Left lobe of liver (tissue), 2 donors: ENCODE measurements around the gene LRMDA. TPM values are rescaled to one million over a fixed set of nuclear protein-coding genes. Genes with fewer than 3 reads are reported as not detected.
"Not testable (repeated sequence)": the region's sequence is repeated elsewhere in the genome, so short reads cannot be mapped to it uniquely, and the experiment has no call there.

Experiments
- ATAC-seq: fragments of 200-7000 bp; cut with Tn5 transposase; one replicate; pipeline ENCODE4 v1.9.1; 2020; ENCODE audit warnings: mild to moderate bottlenecking, moderate library complexity
- DNase-seq: peaks from one replicate; pipeline ENCODE4 v3.0.0-alpha.2; 2020; ENCODE audit warnings: low spot score
- total RNA-seq: library from RNA; stranded (reverse); gene quantifications from one replicate; pipeline ENCODE4 v1.2.1, GENCODE V29; 2021
- donor health status: DM: no; HTN: no; CAD: no; lungs with moderate emphysema.
- donor health status: DM: no; HTN: yes; CAD: no.

LRMDA gene
- total RNA-seq, 1 donor from 2014 or later = 9.1 TPM

DNA sequence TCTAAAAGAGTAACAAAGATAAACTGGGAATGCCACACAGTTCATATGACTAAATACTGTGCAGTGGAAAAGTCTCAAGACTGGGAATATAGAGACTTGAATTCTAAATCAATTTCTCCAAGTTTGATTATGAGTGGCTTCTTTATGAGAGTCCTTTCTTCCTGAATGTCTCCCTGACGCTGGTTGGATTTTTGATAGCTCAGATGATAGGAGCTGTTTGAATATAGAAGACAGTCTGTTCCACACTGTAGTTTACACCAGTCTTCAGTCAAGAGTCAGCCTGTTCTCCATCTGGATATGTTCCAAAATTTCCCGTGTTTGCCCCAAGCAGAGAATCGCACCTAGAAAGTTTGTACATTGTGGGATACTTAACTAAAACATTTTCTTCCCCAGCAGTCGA is 173.7 kb downstream of the LRMDA start:
- DNase-seq (no peak), ATAC-seq (no peak)

DNA sequence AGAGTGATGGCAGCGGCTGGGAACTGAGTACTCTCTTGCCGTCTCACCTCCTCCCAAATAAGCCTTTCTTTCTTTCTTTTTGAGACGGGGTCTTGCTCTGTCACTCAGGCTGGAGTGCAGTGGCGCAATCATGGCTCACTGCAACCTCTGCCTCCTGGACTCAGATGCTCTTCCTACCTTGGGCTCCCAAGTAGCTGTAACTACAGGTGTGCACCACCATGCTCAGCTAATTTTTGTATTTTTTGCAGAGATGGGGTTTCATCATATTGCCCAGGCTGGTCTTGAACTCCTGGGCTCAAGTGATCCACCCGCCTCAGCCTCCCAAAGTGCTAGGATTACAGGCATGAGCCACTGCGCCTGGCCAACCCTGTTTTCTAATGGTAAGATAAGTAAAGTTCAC is 174.4 kb downstream of the LRMDA start:
- ATAC-seq = not testable (repeated sequence)

DNA sequence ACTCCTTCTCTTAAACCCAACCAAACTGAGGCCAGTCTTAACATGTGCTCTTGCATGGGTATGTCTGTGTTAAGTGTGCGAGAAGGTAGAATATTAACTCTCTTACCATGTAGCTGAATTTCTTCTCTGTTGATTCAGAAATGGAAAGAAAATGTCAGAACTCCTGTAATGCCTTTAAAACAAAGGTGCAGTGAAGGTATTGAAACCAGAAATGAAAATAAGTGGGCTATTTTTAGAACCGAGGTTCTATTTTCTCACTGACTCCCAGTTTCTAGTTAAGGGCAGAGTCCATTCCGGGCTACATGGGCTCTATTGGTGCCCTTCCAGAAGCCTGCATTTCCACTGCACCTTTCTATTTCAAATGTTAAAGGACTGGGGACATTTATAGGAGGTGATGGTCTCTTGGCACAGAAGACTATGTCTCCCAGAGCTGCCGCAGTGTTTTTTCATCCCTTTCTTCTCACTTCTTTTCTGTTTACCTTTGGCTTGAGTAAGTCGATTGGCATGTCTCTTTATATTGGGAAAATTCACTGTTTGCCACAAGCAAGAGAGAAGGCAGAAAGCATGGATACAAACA is 174.9 kb downstream of the LRMDA start:
- peak; percentile 55 for DNase-seq
- peak; percentile 88 for ATAC-seq

More for the DNA sequence above, 174.4 kb downstream of the LRMDA start:
- DNase-seq = not testable (repeated sequence)

DNA sequence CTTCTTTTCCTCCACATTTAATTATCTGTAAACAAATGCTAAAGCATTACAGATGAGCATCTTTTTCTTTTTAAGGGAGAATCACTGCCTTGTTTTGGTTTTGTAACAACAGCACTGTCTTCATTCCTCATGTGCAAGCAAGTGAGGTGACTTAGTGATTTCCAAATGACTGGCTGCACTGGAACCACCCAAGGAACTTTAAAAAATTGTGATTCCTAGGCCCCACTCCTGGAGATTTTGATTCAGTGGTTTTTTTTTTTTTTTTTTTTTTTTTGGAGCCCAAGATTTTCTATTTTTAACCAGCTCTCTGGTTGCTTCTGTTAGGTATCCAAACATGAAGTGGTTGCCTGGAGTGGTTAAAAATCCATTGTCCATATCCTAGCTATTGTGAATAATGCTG is 176.2 kb downstream of the LRMDA start:
- ATAC-seq (no peak), DNase-seq (no peak)

DNA sequence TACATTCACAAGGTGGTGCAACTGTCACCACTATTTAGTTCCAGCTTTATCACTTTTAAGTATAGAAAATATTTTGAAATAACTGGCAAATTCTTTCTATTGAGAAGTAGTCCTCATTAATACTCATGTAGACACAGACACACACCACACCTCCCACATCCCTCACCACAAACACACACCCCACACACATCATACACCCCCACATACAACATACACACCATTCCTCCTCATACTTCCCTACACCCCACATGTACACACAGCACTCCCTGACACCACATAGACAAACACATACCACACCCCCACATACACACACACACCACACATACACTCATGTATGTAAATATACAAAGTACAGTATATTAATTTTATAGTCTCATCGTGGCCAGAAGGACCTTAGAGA is 178.8 kb downstream of the LRMDA start:
- no peak for ATAC-seq

DNA sequence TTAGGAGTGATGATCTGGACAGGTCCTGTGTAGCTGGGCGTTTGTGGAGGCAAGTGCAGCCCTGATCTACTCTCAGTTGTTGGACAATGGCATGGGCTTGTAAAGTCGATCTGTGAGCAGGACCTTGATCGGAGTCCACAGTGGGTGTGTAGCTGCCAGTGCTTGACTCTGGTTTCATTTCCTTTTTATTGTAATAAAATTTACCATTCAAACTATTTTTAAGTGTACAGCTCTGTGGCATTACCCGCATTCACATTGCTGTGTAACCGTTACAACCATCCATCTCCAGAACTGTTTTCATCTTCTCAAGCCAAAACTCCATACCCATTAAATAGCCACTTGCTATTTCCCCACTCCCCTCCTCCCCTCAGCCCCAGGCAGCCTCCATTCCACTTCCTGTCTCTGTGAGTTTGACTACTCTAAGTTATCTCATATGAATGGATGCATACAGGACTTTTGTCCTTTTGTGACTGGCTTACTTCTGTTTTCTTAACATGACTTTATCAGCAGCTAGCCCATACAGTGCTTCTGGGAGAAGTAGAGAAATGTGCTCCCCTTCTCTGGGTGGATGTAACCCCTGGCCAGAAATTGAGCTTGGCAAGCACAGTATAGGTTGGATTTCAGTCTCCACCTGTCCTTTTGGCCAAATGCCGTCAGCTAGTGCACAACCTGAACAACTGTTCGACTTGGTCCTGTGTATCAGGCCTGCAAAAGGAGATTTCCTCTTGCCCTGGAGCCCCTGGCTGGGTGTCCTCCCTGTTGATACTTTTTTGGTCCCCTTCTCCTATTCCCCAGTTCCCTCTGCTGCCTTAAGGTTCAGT is 180.0 kb downstream of the LRMDA start:
- no peak for DNase-seq
- ATAC-seq = peak; percentile 71

More for the DNA sequence above, 178.8 kb downstream of the LRMDA start:
- DNase-seq = no peak

DNA sequence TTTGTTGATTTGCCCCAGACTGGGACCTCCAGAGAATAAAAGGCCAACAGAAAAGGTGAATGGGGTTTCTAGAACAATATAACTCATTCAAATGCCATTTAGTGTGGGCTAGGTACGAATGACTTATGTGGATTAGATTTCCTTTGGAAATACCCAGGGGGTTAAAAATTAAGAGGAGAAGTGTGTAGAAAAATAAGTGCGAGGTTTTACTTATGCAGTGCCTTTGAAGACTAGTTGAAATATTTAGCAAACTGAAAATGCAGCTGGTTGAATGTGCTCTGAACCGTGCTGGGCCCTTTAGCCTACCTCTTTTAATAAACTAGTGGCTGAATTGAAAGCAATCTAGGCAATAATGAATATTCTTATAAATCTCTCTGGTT is 180.6 kb downstream of the LRMDA start:
- DNase-seq = no peak
- no peak for ATAC-seq

DNA sequence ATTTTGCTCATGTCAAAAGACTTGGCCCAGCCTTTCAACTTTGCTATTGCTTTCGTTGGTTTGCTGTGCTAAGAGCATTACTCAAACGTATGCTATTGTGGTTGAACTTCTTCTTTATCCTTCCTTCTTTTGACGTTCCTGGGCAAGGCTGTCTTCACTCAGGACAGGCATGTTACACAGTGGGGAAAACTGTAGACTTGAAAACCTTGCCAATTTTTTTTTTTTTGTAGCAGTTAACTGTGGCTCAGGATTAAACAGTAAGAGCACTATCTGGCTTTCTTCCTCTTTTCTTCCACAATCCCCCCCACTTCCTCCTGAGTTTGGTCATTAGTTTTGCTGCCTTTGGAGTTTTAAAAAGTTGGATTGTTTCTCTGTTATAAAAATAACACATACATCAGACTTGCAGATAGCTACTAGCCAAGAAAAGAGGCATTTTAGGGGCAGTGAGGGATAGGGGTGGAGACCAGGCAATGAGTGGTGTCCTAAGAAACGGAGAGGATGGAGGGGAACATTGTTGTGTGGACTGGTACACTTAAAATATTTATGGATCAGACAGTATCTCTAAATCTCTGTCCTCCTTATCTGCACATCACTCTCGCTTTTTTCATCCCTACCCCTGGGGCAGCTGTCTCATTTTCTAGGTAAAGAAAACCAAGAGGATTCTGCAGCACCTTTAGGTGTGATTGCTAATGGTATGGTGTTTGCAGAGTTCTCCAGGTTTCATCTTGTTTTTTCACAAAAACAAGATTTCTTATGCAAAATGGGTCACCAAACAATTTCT is 181.7 kb downstream of the LRMDA start:
- ATAC-seq (peak; percentile 38), DNase-seq (no peak)

DNA sequence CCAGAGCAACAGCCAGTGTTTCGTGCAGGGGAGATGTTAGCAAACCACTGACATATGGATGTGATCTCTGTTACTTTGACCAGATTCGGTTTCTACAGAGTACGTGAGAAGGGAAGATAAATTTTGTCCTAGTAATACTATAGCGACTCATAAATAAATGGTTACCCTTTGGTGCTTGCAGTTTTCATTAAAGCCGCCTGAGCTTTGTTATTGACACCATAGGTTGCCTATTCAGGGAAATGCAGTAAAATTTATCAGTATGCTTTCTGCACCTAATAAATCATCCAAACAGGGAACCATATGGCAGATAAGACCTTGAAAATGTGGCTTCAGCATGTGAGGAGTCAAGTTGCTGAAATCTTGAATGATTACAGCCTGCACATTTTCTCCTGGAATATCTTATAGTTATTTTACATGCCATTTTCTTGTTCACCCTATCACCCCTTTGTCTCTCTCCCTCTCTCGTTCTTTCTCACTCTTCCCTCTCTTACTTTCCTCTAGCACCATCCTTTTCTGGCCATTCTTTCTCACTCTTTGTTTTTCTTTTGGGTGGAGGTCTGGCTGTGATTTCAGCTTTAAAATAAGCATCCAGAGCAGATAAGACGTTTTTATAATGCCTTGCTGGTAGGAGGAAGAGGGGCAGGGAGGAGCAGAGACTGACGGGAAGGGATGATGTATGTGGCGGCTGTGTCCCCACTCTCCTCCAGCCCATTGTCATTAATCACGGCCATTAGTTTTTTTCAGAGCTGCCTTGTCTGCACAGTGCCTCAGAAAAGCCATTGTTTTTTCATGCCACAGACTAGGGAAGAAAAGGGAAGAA is 182.5 kb downstream of the LRMDA start:
- no peak for DNase-seq

DNA sequence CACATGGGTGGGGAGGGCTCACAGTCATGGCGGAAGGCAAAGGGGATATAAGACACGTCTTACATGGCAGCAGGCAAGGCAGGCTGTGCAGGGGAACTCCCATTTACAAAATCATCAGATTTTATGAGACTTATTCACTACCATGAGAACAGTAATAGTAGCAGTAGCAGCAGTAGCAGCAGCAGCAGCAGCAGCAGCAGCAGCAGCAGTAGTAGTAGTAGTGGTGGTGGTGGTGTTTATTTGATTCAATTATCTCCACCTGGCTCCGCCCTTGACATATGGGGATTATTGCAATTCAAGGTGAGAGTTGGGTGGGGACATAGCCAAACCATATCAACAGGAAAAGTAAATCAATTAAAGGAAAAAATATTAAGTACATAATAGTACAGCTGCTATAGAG is 184.7 kb downstream of the LRMDA start:
- DNase-seq (no peak), ATAC-seq (no peak)

More for the DNA sequence above, 182.5 kb downstream of the LRMDA start:
- ATAC-seq = no peak

DNA sequence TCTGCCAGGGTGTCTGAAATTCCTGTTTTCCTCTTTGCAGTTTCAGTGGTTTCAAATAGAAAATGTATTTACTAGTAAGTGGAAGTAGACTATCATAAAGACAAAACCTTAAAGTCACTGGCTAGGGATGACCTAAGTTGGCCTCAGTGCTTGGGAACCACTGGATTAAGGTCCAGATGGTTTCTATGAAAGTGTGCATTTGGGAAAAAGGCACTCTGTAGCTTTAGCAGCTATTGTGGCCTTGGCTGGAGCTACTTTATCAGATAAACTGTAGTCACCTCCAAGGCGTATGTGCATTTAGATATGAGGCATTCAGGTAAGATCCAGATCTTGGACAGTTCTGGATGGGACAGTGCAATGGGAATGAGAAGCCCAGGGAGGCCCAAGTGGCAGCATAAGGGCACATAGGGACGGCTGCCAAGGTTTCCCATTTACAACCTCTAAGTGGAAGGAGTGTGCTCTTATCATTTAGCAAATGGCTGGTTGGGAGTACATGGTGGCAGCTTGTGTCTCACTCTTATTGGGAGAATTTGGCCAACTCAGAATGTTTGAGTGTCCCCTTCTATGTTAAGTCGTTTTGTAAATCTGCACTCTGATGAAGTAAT is 185.6 kb downstream of the LRMDA start:
- ATAC-seq (peak; percentile 11), DNase-seq (no peak)

DNA sequence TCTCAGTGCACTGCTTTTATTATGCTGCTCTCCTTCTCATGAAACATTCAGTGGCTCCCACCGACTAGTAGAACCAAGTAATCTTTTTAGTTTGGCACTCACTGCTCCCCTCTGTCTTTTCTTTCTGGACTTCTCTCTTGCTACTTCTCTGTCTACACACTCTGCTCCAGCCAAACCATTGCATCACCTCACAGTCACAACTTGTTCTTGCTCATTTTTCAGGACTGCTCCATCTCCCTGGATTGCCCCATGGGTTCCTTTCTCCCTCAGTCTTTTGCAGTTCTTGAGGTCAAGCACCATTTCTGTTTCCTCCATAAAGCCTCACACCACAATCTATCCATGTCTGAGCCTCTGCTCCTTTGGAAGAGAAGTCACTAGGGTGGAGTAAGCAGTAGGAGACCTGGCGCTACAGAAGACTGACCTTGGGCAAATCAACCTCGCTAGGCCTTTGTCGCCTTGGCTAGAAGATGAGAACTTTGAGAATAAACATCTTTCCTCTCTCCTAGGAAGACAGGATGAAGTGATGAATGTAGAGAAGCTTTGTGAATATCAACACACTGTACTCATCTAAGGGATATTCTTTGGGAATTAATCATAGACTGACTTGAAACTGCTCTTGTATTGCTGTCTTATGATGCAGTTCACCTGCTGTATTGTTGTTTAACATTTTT is 186.2 kb downstream of the LRMDA start:
- no peak for DNase-seq
- ATAC-seq = peak; percentile 79

DNA sequence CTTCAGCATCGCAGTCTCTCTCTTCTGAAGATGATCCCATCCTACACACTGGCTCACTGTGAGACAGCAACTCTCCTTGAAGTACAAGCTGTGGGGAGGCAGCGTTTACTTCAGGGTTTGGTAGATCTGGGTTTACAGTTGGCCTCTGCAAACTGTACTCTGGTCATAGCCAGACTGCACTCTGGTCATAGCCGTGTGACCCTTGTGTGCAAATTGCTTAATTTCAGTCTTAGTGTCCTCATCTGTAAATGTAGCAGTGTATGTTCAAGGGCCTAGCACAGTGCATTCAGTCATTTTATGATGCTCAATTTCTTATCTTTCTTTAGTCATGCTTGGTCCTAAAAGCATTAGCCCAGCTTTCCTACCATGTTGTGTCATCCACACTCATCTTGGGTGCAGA is 188.2 kb downstream of the LRMDA start:
- peak; percentile 61 for ATAC-seq

DNA sequence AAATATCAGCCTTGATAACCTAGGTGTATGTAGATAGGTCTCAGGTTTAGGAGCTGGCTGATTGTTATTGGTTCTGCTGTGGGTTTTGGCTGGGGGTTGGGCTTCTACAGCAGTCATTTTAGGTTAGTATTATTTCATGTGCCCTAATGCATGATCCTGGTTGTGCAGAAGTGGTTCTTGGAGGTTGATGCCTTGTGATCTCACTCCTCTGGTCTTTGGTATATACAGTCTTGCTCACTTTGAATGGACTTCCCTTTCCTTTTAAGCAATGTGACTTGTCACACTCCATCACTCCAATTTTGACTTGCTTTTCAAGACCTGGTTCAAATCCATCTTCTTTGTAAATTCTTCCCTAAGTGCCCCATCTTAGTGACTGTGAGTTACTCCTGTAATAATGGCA is 188.9 kb downstream of the LRMDA start:
- ATAC-seq = no peak
- DNase-seq = no peak

More for the DNA sequence above, 188.2 kb downstream of the LRMDA start:
- no peak for DNase-seq

DNA sequence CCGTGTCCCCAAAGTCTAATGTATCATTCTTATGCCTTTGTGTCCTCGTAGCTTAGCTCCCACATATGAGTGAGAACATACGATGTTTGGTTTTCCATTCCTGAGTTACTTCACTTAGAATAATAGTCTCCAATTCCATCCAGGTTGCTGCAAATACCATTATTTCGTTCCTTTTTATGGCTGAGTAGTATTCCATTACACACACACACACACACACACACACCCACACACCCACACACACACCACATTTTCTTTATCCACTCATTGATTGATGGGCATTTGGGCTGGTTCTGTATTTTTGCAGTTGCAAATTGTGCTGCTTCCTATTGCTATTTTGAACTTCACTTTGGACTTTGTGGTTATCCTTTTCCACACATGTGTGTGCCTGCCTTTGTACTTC is 189.6 kb downstream of the LRMDA start:
- not testable (repeated sequence) for DNase-seq, ATAC-seq

DNA sequence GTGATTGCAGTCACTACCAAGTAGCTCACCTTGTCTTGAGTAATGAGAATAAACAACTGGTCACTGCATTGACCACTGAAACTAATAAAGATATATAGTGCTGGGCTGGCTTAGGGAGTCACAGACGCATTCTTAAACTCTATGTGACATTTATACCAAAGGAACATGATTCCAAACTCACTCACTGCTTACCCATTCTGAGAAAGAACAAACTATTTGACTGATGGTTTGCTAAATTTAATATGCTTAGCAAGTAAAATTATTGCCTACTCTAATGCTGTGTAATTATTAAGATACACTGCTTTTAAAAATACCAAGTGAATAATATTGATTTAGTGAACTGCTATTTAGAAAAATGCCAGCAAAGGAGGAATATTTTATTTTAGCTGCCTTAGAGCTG is 191.1 kb downstream of the LRMDA start:
- ATAC-seq (no peak), DNase-seq (no peak)

DNA sequence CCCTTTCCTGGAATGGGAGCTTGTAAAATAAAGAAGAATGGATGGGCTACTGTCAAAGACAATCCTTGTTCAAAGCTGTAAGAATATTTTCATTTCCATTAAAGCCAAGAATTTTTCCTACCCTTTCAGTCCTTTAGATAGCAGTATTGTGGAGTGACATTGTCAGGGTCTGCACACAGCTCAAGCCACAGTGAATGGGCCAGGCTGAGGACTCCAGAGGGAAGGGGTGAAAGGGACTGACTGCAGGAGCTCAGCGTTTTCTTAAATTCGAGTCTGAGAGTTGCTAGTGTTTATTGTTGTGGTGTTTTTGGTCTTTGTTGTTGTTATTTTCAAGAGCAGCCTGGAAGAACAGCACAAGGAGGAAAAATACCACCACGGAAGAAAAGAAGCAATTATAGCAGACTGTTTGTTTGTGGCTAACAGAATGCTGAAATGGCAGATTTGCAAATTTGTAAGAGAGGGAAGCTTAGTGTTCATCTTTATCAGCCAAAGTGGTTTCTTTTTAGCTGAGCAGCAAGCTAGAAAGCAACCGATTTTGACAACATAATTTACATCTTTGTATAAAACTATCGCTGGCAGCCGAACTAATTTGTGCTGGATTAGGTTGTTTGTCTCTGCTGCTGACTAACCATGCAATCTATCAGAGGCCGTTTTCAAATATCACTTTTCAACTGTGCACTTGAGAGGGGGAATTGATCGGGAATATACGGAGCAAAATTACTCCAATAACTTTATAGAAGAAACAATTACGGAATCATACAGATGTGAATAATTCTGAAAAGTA is 192.1 kb downstream of the LRMDA start:
- ATAC-seq = no peak
- DNase-seq = no peak

DNA sequence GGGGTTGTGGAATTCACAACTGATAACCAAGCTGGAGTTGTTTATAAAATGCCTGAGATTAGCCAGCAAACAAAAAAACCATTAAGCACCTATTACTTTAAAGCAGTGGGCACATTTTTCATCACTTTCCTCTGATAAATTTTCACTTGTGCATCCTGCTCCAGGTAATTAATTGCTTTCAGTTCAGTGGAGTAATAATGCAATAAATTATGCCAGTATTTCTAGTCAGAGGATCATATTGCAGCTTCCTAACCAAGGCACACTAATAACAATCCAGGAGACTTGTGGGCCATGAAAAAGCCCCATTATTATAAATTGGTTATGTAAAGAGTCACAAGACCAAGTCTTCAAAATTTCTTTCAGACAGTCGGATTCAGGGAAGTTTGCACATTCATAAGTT is 193.2 kb downstream of the LRMDA start:
- DNase-seq = no peak
- no peak for ATAC-seq

DNA sequence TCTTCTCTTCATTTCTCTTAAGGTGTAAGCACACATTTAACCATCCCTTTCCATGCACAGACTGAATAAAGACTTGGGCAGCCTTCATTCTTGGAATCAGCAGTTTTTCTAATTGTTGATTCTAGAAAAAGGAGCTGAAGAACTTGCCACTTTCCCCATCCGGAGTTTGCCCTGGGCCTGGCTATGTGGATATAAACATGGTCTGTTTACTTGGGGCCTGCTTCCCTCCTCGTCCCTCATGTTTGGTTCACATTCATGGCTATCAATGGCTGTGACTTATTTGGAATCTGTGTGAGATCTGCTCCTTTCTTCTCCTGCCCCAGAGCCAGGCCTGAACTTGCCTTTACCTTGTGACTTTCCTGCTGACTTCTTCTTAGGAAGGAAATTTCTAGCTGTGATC is 199.3 kb downstream of the LRMDA start:
- ATAC-seq (no peak), DNase-seq (no peak)
